Mesothelial cell of epicardium (in vitro differentiated cells): ENCODE measurements around the gene NFE2L3. TPM values are rescaled to one million over a fixed set of nuclear protein-coding genes. Genes with fewer than 3 reads are reported as not detected.
A peak's percentile ranks its signal among the peaks of the same experiment; 100 is the strongest.

Experiments used
- DNase-seq, 2 experiments: peaks; one replicate each; pipeline ENCODE4 v3.0.0; 2021; ENCODE audit warnings: low spot score in 2 of 2; ENCODE audit not compliant: unreplicated experiment in 2 of 2
- H3K27ac Mint-ChIP-seq: 2 replicates; pipeline ENCODE4 v1.8.0; 2021; ENCODE audit warnings: mixed read lengths
- H3K27me3 Mint-ChIP-seq: 2 replicates; pipeline ENCODE4 v1.8.0; 2021; ENCODE audit warnings: low read depth, mixed read lengths
- H3K36me3 Mint-ChIP-seq: 2 replicates; pipeline ENCODE4 v1.8.0; 2021; ENCODE audit warnings: mixed read lengths
- H3K4me1 Mint-ChIP-seq: 2 replicates; pipeline ENCODE4 v1.8.0; 2021; ENCODE audit warnings: mixed read lengths
- H3K4me3 Mint-ChIP-seq: 2 replicates; pipeline ENCODE4 v1.8.0; 2021; ENCODE audit warnings: mild to moderate bottlenecking, moderate library complexity, mixed read lengths
- H3K9me3 Mint-ChIP-seq: 2 replicates; pipeline ENCODE4 v1.8.0; 2021; ENCODE audit warnings: mixed read lengths
- total RNA-seq: library from RNA; stranded (reverse); gene quantifications from 3 replicates; pipeline ENCODE4 v1.2.1, GENCODE V29; 2021
- TF ChIP-seq, protein P1 (sequence below): fragments of 200-600 bp; sonication (generic); IDR thresholded peaks from one replicate; pipeline ENCODE4 v1.5.0; 2021; ENCODE audit warnings: antibody characterized with exemption; ENCODE audit not compliant: unreplicated experiment

The NFE2L3 gene
- total RNA-seq, 1 donor from 2014 or later = 11.8 TPM

DNA sequence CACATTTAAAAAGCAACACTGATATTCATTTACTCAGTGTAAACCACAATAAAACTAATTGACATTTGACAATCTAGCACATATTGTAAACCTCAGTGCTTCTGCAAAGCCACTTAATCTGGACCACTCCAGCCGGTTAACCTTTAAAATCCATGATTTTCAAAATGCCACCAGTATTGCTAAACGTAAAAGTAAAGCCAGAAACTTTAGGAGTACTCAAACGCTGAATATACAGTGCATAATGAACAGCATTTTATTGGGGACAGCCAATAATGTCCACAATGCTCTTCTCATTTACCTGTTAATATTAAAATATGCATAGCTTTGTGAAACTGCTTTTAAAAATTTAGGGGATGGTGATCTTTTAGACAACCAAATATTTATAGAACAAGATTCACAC is 37.7 kb downstream of the NFE2L3 start:
- TF ChIP-seq, protein P1, sequence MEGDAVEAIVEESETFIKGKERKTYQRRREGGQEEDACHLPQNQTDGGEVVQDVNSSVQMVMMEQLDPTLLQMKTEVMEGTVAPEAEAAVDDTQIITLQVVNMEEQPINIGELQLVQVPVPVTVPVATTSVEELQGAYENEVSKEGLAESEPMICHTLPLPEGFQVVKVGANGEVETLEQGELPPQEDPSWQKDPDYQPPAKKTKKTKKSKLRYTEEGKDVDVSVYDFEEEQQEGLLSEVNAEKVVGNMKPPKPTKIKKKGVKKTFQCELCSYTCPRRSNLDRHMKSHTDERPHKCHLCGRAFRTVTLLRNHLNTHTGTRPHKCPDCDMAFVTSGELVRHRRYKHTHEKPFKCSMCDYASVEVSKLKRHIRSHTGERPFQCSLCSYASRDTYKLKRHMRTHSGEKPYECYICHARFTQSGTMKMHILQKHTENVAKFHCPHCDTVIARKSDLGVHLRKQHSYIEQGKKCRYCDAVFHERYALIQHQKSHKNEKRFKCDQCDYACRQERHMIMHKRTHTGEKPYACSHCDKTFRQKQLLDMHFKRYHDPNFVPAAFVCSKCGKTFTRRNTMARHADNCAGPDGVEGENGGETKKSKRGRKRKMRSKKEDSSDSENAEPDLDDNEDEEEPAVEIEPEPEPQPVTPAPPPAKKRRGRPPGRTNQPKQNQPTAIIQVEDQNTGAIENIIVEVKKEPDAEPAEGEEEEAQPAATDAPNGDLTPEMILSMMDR = no peak
- Mint-ChIP-seq H3K9me3 (no peaks in the 10 kb centered on the region), H3K4me3 (no peak overlapping the region), H3K27me3 (no peaks in the 10 kb centered on the region), H3K27ac (no peak overlapping the region), H3K36me3 (peaks cover 42% of the 10 kb centered on the region), H3K4me1 (peaks cover 33% of the 10 kb centered on the region)
- DNase-seq = no peak

DNA sequence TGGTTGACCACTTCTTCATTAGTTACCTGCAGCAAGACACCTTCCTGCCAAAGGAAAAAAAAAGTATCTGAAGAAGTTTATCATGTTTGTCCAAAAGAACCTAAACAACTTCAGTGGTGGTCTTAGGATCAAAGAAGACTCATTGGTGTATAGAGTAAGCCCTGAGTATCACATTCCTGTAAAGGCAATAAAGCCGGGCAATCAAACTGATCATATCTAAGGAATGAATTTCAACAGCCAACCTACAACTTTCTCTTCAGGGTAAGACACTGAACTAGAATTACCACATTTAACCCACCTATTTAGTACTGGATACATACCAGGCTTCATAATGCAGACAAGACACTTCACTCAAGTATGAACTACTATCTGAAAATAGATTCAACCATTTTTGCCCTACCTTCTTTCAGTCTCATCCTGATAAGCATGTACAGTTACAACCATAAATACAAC is 38.4 kb downstream of the NFE2L3 start:
- Mint-ChIP-seq H3K27me3 (no peaks in the 10 kb centered on the region), H3K27ac (peak overlapping the region; percentile 35), H3K9me3 (no peaks in the 10 kb centered on the region), H3K4me1 (peaks cover 38% of the 10 kb centered on the region), H3K4me3 (no peak overlapping the region), H3K36me3 (peaks cover 46% of the 10 kb centered on the region)
- TF ChIP-seq, protein P1 = no peak
- no peak for DNase-seq

DNA sequence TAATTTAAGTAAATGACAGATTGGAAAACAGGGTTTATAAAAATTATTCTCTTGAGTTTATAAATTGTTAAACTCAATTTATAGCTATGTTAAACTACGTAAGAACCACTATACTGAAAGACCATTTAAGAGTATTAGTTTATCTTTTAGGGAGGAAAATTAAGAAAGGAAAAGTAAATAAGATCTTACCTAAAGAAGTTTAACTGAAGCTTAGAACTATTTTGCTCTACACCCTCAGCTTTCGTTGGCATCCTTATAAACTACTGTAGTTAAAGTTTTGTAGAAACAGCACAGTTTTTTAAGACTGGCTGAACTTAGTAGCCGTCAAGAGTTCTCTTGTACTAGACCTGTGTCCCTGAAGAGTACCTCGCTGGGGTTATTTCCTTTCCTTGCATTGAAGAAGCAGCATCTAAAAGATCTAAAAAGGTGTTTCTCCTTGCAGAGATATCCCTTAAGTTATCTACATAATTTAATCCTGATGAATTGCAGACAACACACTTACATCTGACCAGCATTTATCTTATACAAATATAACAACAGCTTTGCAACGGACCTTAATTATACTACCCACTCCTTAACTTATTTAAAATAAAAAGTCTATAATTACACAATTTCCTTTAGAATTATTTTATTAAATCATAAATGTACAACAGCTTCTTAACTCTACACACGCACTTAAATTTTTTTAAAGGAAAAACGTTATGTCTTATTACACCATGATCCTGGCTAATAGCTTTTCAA is 39.4 kb downstream of the NFE2L3 start:
- TF ChIP-seq, protein P1 = no peak
- no peak overlapping the region for H3K4me3 Mint-ChIP-seq
- peak overlapping the region; percentile 35 for H3K27ac Mint-ChIP-seq
- no peaks in the 10 kb centered on the region for H3K9me3 Mint-ChIP-seq
- H3K36me3 Mint-ChIP-seq = peaks cover 55% of the 10 kb centered on the region
- no peaks in the 10 kb centered on the region for H3K27me3 Mint-ChIP-seq
- peaks cover 46% of the 10 kb centered on the region for H3K4me1 Mint-ChIP-seq
- no peak for DNase-seq

DNA sequence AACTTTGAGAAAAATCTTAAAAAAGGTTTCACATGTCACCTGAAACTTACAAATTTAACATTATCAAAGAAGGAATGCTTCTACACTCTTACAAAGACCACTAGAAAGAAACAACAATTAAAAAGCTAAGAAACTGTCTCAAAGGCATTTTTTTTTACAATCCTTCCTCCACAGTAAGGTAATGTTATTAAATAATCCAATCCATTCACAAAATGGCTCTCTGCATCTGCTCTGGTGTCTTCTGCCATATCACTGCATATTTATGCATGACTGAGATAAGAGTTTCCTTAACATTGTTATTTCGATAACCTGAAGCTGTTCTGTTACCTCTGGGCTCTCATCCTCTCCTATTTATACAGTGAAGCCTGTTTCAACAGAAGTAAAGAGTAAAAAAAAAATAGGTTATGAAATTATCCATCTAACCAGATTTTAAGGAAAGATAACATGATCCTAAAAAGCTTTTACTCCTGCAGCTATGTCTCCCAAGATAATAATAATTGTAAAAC is 40.0 kb downstream of the NFE2L3 start:
- Mint-ChIP-seq H3K27ac (peak overlapping the region; percentile 65), H3K36me3 (peaks cover 61% of the 10 kb centered on the region)
- TF ChIP-seq, protein P1 = no peak

DNA sequence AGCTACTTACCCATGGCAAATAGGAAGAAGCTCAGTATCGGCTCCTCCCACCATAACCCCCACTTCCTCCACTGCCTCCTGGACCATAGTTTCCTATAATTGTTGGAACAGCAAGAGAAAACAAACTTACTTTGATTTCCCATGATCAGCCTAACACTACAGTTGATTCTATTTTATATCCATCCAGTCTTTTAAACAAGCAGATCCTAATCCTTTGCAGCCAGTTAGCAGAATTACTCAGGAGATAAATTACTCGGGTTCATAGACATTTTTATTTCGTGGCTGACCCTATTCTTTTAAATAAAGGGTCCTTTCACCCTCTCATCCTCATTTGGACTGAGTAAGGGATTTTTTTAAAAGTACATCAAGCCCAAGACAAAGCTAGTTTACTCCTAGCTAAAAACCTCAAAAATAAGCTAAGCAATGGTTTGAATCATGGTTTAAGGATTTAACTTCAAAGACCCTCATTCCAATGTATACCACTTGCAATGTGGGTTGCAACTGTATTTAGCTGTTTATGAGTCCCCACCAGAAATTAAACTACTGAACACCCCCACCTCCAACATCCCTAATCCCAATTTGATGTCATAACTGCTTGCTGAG is 40.6 kb downstream of the NFE2L3 start:
- TF ChIP-seq, protein P1 = no peak
- no peak for DNase-seq
- H3K4me3 Mint-ChIP-seq = no peak overlapping the region
- peak overlapping the region; percentile 73 for H3K27ac Mint-ChIP-seq
- peaks cover 53% of the 10 kb centered on the region for H3K4me1 Mint-ChIP-seq
- no peaks in the 10 kb centered on the region for H3K9me3 Mint-ChIP-seq
- H3K36me3 Mint-ChIP-seq = peaks cover 65% of the 10 kb centered on the region
- H3K27me3 Mint-ChIP-seq = no peaks in the 10 kb centered on the region

More for the DNA sequence above, 40.0 kb downstream of the NFE2L3 start:
- no peak for DNase-seq
- Mint-ChIP-seq H3K9me3 (no peaks in the 10 kb centered on the region), H3K27me3 (no peaks in the 10 kb centered on the region), H3K4me3 (no peak overlapping the region), H3K4me1 (peaks cover 52% of the 10 kb centered on the region)
